Brain microvascular endothelial cell (primary cell): ENCODE data around the gene VIL1.

ENCODE experiments used
- DNase-seq: peaks from one replicate; pipeline ENCODE4 v3.0.0-alpha.2; 2020
- H3K27ac ChIP-seq: fragments of 250-450 bp; sonication (Bioruptor Pico); 2 replicates; pipeline ENCODE4 v1.5.1; 2020; ENCODE audit warnings: mild to moderate bottlenecking, moderate library complexity
- H3K27me3 ChIP-seq: fragments of 250-450 bp; sonication (Bioruptor Pico); replicated peaks from 2 replicates; pipeline ENCODE4 v1.5.1; 2020; ENCODE audit warnings: mild to moderate bottlenecking
- H3K36me3 ChIP-seq: fragments of 250-450 bp; sonication (Bioruptor Pico); replicated peaks from 2 replicates; pipeline ENCODE4 v1.5.1; 2020; ENCODE audit warnings: mild to moderate bottlenecking
- H3K4me3 ChIP-seq: 2 replicates; pipeline ENCODE4 v1.5.1; 2011; ENCODE audit warnings: low read depth, mild to moderate bottlenecking, control low read depth, low read length, moderate library complexity
- in situ Hi-C: cut with HindIII; loops from 2 replicates; pipeline ENCODE4 v1.10.0; 2017; ENCODE audit warnings: low sequenced_read_pairs, low pct_ligation_motif_present
- TF ChIP-seq, protein P1 (sequence below): IDR thresholded peaks from 2 replicates; pipeline ENCODE4 v1.5.1; 2011; ENCODE audit warnings: low read depth, mild to moderate bottlenecking, moderate library complexity, low read length, control low read depth, inconsistent platforms; ENCODE audit errors: missing control alignments

The VIL1 gene

DNA sequence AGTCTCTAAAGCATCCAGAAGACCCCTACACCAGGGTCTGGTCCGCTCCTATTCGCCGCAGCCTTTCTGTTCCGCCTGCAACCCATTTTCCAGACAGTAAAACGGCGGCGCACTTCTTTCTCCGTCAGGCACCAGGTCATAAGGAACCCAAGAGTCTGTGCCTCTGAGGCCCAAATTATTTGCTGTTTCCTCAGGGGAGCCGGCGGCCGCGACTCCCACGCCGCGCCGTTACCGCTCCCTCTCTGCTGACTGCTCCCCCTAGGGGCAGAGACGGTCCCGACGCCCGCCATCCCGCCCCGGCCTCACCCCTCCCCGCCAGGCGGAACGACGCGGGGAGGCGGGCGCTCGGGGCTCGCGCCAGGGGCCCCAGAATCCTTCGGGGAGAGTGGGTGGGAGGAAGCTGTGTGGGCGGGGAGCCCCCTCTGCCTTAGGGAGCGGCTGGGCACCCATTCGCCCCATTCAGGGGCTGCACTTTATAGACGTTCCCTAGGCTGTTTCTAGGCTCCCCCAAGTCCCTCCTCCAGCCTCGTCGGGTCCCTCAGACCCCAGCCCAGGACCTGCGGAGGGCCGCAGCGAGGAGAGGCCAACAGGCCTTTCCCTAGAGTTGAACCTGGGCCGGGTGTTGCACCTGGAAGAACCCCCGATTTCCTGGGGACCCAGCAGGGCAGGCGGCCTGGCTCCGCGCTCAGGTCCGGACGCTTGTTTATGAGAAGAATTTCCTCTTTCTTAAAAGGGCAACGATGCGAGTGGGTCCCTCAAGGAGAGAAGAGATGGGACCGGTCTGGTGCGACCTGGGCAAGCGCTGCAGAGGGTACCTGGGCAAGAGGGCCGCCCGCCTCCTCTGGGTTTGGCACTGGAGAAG lies 22.9 kb upstream of the VIL1 start:
- in situ Hi-C loops = no loop called here
- DNase-seq = peak; percentile 88
- Histone ChIP-seq H3K36me3 (no peaks in the 10 kb centered on the region), H3K4me3 (peak overlapping the region; percentile 72), H3K27me3 (no peaks in the 10 kb centered on the region), H3K27ac (peak overlapping the region; percentile 90)
- TF ChIP-seq, protein P1, sequence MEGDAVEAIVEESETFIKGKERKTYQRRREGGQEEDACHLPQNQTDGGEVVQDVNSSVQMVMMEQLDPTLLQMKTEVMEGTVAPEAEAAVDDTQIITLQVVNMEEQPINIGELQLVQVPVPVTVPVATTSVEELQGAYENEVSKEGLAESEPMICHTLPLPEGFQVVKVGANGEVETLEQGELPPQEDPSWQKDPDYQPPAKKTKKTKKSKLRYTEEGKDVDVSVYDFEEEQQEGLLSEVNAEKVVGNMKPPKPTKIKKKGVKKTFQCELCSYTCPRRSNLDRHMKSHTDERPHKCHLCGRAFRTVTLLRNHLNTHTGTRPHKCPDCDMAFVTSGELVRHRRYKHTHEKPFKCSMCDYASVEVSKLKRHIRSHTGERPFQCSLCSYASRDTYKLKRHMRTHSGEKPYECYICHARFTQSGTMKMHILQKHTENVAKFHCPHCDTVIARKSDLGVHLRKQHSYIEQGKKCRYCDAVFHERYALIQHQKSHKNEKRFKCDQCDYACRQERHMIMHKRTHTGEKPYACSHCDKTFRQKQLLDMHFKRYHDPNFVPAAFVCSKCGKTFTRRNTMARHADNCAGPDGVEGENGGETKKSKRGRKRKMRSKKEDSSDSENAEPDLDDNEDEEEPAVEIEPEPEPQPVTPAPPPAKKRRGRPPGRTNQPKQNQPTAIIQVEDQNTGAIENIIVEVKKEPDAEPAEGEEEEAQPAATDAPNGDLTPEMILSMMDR = peak; percentile 75

DNA sequence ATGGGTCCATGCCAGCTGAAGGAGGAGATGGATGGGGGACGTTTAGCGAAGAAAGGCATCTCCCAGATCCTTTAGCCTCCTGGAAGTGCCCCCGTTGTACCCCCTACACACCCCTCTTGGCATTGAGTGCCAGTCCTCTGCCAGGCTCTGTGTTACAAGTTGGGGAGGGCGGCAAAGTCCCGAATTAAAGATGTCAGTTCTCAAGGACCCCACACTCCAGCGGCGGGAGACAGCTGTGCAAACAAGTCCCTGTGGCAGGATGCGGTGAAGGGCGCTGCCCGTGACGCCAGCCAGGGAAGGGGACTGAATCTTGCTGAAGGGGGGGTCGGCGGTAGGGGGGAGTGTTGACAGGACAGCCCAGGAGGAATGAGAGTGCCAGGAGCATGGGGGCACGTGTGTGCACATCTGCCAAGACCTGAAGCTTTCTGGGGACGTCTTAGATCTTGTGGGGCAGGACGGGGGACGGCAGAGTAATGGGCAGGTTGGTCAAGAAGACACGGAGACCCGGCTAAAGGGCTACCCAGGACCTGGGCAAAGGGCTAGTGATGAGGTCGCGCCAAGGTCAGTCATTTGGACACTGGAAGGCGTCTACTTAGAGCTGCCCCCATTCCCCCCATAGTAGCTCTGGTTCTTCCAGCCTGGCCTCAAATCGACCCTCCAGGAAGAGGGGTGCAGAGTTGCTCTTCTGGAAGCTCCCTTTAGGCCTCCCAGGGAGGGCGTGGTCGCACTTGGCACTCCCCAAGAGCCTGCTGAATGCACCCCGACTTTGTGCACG lies 22.0 kb upstream of the VIL1 start:
- in situ Hi-C loops = no loop called here
- Histone ChIP-seq H3K36me3 (no peaks in the 10 kb centered on the region), H3K27me3 (no peaks in the 10 kb centered on the region), H3K4me3 (peak overlapping the region; percentile 72), H3K27ac (peak overlapping the region; percentile 90)
- DNase-seq = peak; percentile 46
- TF ChIP-seq, protein P1 = no peak

- no peak for DNase-seq
- TF ChIP-seq, protein P1 = no peak
- Histone ChIP-seq H3K27ac (peak overlapping the region; percentile 90), H3K4me3 (peak overlapping the region; percentile 72), H3K27me3 (no peaks in the 10 kb centered on the region), H3K36me3 (peaks cover 5% of the 10 kb centered on the region)
- in situ Hi-C loops = no loop called here
Measured at GRCh38 chr2:218397463-218397819, 21.5 kb upstream of the VIL1 start.

DNA sequence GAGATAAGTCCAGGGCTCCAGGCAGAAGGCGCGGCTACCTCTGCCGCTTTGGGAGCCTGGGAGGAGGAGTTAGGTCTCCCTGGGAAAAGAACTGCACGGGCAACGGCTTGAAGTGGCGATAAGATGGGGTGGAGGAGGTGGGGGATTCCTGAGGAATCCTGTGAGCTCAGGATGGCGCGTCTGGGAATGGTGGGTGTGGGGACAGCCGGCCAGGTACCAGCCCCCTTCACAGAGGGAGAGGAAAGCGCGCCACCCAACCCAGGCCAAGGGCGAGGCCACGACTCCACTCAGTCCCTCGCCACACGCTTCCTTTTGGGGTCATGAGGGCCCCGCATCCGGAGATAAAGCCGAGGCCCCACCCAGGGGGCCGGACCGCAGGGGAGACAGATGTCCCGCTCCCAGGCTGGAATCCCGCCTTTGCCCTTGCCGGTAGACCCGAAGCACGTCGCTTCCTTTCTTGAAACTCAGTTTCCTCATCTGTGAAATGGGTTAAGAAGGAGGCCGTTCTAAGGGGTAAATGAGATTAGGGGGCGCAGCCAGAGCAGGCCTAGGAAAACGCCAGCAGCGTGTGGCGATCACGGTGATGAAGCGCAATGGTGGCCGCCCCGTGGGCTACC lies 21.0 kb upstream of the VIL1 start:
- TF ChIP-seq, protein P1 = no peak
- Histone ChIP-seq H3K36me3 (peaks cover 7% of the 10 kb centered on the region), H3K27ac (peak overlapping the region; percentile 61), H3K27me3 (no peaks in the 10 kb centered on the region), H3K4me3 (peak overlapping the region; percentile 72)
- in situ Hi-C loops = no loop called here
- peak; percentile 69 for DNase-seq

GRCh38 chr2:218398437-218399390 lies 20.2 kb upstream of the VIL1 start:
- TF ChIP-seq, protein P1 = no peak
- peaks cover 11% of the 10 kb centered on the region for H3K36me3 ChIP-seq
- DNase-seq = peak; percentile 14
- in situ Hi-C loops = no loop called here
- H3K4me3 ChIP-seq = peak overlapping the region; percentile 72
- H3K27ac ChIP-seq = peak overlapping the region; percentile 61
- H3K27me3 ChIP-seq = no peaks in the 10 kb centered on the region
